Measurements from ENCODE around the gene IGF2. TPM values are rescaled to one million over a fixed set of nuclear protein-coding genes. Genes with fewer than 3 reads are reported as not detected.

Gene IGF2
- total RNA-seq, 1 experiment from 2014 or later: 0.60 TPM

GRCh38 chr11:2169626-2170570 is 30.7 kb upstream of the IGF2 start:
- no peak for DNase-seq (ENCODE audit: low spot score)

GRCh38 chr11:2169005-2169378 is 29.8 kb upstream of the IGF2 start:
- DNase-seq (ENCODE audit: low spot score): no peak

GRCh38 chr11:2168286-2169004 is 29.3 kb upstream of the IGF2 start:
- DNase-seq (ENCODE audit: low spot score): no peak

GRCh38 chr11:2167141-2168045 is 28.2 kb upstream of the IGF2 start:
- DNase-seq (ENCODE audit: low spot score): no peak

- DNase-seq (ENCODE audit: low spot score): no peak
Measured at GRCh38 chr11:2166091-2166851, 27.1 kb upstream of the IGF2 start.

- no peak for DNase-seq (ENCODE audit: low spot score)
Measured at GRCh38 chr11:2165571-2165970, 26.4 kb upstream of the IGF2 start.

- DNase-seq (ENCODE audit: low spot score): no peak
Measured at GRCh38 chr11:2164861-2165555, 25.8 kb upstream of the IGF2 start.

GRCh38 chr11:2164081-2164480 is 24.9 kb upstream of the IGF2 start:
- DNase-seq (ENCODE audit: low spot score): no peak

GRCh38 chr11:2163428-2163978 is 24.3 kb upstream of the IGF2 start:
- DNase-seq (ENCODE audit: low spot score): no peak

GRCh38 chr11:2160736-2161259 is 21.6 kb upstream of the IGF2 start, which contains the start of gene INS:
INS (minus strand) TSS chr11:2161209; CDS start chr11:2160971, 238 bp downstream.
- no peak for DNase-seq (ENCODE audit: low spot score)

GRCh38 chr11:2159536-2160413 is 20.6 kb upstream of the IGF2 start:
- no peak for DNase-seq (ENCODE audit: low spot score)

GRCh38 chr11:2158966-2159365 is 19.8 kb upstream of the IGF2 start:
- DNase-seq (ENCODE audit: low spot score): no peak

GRCh38 chr11:2158296-2158737 is 19.1 kb upstream of the IGF2 start:
- DNase-seq (ENCODE audit: low spot score): no peak

GRCh38 chr11:2157294-2158040 is 18.3 kb upstream of the IGF2 start:
- no peak for DNase-seq (ENCODE audit: low spot score)

GRCh38 chr11:2156416-2157182 is 17.4 kb upstream of the IGF2 start:
- DNase-seq (ENCODE audit: low spot score): peak; percentile 69

GRCh38 chr11:2155511-2155910 is 16.3 kb upstream of the IGF2 start:
- DNase-seq (ENCODE audit: low spot score): no peak

GRCh38 chr11:2154889-2155288 is 15.7 kb upstream of the IGF2 start:
- DNase-seq (ENCODE audit: low spot score): no peak
